SK-N-SH treated with all-trans-retinoic acid at 6 μM for 48 hours (cell line): ENCODE data around the gene RBM14.

ENCODE experiments used
- ARNTL ChIP-seq: fragments of 450-650 bp; formaldehyde crosslinking; IDR thresholded peaks from 2 replicates; pipeline ENCODE4 v1.5.0; 2020; ENCODE audit warnings: low read depth, mild to moderate bottlenecking, moderate library complexity, borderline replicate concordance
- CSDC2 ChIP-seq: fragments of 250-450 bp; sonication (Bioruptor Pico); IDR thresholded peaks from 2 replicates; pipeline ENCODE4 v1.5.0; 2020; ENCODE audit warnings: mild to moderate bottlenecking, moderate library complexity
- ISL1 ChIP-seq: fragments of 250-450 bp; sonication (Bioruptor Pico); IDR thresholded peaks from 2 replicates; pipeline ENCODE4 v2.1.2; 2022; ENCODE audit warnings: mild to moderate bottlenecking, moderate library complexity
- RARB ChIP-seq: fragments of 250-450 bp; sonication (Bioruptor Pico); IDR thresholded peaks from 2 replicates; pipeline ENCODE4 v1.8.0; 2021; ENCODE audit warnings: mild to moderate bottlenecking, moderate library complexity
- TCF4 ChIP-seq: fragments of 250-450 bp; sonication (Bioruptor Pico); IDR thresholded peaks from 2 replicates; pipeline ENCODE4 v1.8.0; 2021; ENCODE audit warnings: mild to moderate bottlenecking, moderate library complexity, borderline replicate concordance
- ZFP30 ChIP-seq: fragments of 450-650 bp; formaldehyde crosslinking; IDR thresholded peaks from 2 replicates; pipeline ENCODE4 v1.5.0; 2022; ENCODE audit warnings: mild to moderate bottlenecking, moderate library complexity
- ZNF565 ChIP-seq: fragments of 450-650 bp; formaldehyde crosslinking; conservative IDR thresholded peaks from 2 replicates; pipeline ENCODE4 v1.5.0; 2020; ENCODE audit warnings: low read depth, mild to moderate bottlenecking, moderate library complexity
- ZNF8 ChIP-seq: fragments of 450-650 bp; formaldehyde crosslinking; IDR thresholded peaks from 2 replicates; pipeline ENCODE4 v1.5.0; 2020; ENCODE audit warnings: mild to moderate bottlenecking, moderate library complexity
- TF ChIP-seq, protein P1 (sequence below): fragments of 250-450 bp; sonication (Bioruptor Pico); IDR thresholded peaks from 2 replicates; pipeline ENCODE4 v1.5.1; 2021; ENCODE audit warnings: mild to moderate bottlenecking, moderate library complexity
- TF ChIP-seq, protein P2 (sequence below): fragments of 250-450 bp; sonication (Bioruptor Pico); IDR thresholded peaks from 2 replicates; pipeline ENCODE4 v1.5.1; 2020; ENCODE audit warnings: low read depth, mild to moderate bottlenecking, moderate library complexity
- TF ChIP-seq, protein P3 (sequence below): fragments of 250-450 bp; sonication (Bioruptor Pico); IDR thresholded peaks from 2 replicates; pipeline ENCODE4 v1.8.0; 2020; ENCODE audit warnings: mild to moderate bottlenecking, moderate library complexity, borderline replicate concordance

DNA sequence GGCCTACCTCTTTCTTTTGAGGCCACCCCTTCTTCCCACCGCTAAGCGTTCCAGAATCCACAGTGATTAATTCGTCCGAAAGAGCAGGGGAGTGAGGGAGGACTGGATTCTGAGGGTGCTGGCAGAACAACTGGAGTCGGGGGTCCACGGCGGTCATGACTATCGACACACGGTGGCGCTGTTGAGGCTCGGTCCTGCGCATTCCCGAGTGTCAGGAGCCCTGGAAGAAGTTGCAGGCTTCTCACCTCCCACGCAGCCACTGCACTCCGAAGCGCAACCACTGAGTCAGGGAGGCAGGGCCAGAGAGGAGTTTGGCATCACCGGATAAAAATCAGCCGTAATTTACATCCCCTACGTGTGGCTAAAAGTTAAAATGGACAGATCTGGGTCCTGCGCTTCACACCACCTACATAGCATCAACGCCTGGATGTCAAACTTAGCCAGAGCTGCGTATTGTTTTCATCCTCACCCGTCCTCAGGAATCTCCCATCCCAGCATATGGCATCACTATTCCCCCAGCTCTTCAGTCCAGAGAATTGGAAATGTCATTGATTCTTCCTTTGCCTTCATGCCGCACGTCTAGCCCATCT is 37.3 kb upstream of the RBM14 start:
- TF ChIP-seq CSDC2 (CRISPR knock-in tag) = no peak
- TF ChIP-seq ZFP30 (CRISPR knock-in tag) = no peak
- TF ChIP-seq ZNF8 = no peak
- TF ChIP-seq, protein P1, sequence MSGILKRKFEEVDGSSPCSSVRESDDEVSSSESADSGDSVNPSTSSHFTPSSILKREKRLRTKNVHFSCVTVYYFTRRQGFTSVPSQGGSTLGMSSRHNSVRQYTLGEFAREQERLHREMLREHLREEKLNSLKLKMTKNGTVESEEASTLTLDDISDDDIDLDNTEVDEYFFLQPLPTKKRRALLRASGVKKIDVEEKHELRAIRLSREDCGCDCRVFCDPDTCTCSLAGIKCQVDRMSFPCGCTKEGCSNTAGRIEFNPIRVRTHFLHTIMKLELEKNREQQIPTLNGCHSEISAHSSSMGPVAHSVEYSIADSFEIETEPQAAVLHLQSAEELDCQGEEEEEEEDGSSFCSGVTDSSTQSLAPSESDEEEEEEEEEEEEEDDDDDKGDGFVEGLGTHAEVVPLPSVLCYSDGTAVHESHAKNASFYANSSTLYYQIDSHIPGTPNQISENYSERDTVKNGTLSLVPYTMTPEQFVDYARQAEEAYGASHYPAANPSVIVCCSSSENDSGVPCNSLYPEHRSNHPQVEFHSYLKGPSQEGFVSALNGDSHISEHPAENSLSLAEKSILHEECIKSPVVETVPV (CRISPR knock-in tag) = no peak
- TF ChIP-seq, protein P2, sequence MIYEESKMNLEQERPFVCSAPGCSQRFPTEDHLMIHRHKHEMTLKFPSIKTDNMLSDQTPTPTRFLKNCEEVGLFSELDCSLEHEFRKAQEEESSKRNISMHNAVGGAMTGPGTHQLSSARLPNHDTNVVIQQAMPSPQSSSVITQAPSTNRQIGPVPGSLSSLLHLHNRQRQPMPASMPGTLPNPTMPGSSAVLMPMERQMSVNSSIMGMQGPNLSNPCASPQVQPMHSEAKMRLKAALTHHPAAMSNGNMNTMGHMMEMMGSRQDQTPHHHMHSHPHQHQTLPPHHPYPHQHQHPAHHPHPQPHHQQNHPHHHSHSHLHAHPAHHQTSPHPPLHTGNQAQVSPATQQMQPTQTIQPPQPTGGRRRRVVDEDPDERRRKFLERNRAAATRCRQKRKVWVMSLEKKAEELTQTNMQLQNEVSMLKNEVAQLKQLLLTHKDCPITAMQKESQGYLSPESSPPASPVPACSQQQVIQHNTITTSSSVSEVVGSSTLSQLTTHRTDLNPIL = no peak
- no peak for TF ChIP-seq ARNTL (CRISPR knock-in tag)
- no peak for TF ChIP-seq TCF4 (CRISPR knock-in tag)
- no peak for TF ChIP-seq ZNF565 (CRISPR knock-in tag)
- no peak for TF ChIP-seq RARB (CRISPR knock-in tag)
- TF ChIP-seq, protein P3, sequence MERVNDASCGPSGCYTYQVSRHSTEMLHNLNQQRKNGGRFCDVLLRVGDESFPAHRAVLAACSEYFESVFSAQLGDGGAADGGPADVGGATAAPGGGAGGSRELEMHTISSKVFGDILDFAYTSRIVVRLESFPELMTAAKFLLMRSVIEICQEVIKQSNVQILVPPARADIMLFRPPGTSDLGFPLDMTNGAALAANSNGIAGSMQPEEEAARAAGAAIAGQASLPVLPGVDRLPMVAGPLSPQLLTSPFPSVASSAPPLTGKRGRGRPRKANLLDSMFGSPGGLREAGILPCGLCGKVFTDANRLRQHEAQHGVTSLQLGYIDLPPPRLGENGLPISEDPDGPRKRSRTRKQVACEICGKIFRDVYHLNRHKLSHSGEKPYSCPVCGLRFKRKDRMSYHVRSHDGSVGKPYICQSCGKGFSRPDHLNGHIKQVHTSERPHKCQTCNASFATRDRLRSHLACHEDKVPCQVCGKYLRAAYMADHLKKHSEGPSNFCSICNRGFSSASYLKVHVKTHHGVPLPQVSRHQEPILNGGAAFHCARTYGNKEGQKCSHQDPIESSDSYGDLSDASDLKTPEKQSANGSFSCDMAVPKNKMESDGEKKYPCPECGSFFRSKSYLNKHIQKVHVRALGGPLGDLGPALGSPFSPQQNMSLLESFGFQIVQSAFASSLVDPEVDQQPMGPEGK (CRISPR knock-in tag) = no peak
- TF ChIP-seq ISL1 (CRISPR knock-in tag) = no peak
